ENCODE data around the gene CCL4. TPM values are rescaled to one million over a fixed set of nuclear protein-coding genes. Genes with fewer than 3 reads are reported as not detected.
"Not testable (repeated sequence)": the region's sequence is repeated elsewhere in the genome, so short reads cannot be mapped to it uniquely, and the experiment has no call there.

CCL4 gene
- total RNA-seq, 4 donors from 2014 or later: 4.2 to 10.8 TPM; not detected in 2

DNA sequence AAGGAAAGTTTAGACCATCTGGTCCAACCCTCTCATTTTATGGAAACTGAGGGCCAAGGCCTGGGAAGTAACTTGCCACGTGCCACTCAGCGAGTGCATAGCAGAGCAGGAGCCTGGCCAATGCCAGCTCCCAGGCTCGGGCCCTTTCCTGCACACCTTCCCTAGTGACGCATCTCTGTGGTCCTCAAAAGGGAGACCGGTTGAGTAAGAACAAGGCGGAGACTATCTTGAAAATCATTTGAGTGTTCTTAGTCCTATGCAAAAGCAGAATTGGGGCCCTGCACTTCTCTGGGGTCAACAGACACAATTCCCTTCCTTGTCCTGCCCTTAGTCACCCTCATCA, 2.8 kb downstream of the CCL4 start:
- no peak overlapping the region for H3K27ac ChIP-seq
- in situ Hi-C loops (cut with MboI; ENCODE audit: low pct_ligation_motif_present in 1 of 4, low pct_unique_long_range_greater_than_20kb in 1 of 4, low sequenced_read_pairs in 3 of 4) (loop anchor here in 1 of 4 donors (25.0 kb wide), 1 partner anchor 356 kb away; no protein-coding TSS in a partner anchor), intact Hi-C loops (cut with DNase I; ENCODE audit: low total_unique reads) (no loop called here)
- H3K36me3 ChIP-seq: no peaks in the 10 kb centered on the region
- no peak for TF ChIP-seq POLR2AphosphoS5 (IDR thresholded peaks at IDR 0.05)
- TF ChIP-seq EP300 (IDR thresholded peaks at IDR 0.05; ENCODE audit: low read depth): no peak
- TF ChIP-seq, protein P1, sequence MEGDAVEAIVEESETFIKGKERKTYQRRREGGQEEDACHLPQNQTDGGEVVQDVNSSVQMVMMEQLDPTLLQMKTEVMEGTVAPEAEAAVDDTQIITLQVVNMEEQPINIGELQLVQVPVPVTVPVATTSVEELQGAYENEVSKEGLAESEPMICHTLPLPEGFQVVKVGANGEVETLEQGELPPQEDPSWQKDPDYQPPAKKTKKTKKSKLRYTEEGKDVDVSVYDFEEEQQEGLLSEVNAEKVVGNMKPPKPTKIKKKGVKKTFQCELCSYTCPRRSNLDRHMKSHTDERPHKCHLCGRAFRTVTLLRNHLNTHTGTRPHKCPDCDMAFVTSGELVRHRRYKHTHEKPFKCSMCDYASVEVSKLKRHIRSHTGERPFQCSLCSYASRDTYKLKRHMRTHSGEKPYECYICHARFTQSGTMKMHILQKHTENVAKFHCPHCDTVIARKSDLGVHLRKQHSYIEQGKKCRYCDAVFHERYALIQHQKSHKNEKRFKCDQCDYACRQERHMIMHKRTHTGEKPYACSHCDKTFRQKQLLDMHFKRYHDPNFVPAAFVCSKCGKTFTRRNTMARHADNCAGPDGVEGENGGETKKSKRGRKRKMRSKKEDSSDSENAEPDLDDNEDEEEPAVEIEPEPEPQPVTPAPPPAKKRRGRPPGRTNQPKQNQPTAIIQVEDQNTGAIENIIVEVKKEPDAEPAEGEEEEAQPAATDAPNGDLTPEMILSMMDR (IDR thresholded peaks at IDR 0.05): no peak
- no peak for TF ChIP-seq POLR2A (IDR thresholded peaks at IDR 0.05)
- H3K4me1 ChIP-seq: peaks cover 0 to 7% (median 0%) of the 10 kb centered on the region in 4 donors
- no peak for DNase-seq
- no peaks in the 10 kb centered on the region for H3K9me3 ChIP-seq
- no peak overlapping the region for H3K4me3 ChIP-seq
- 90 to 94% methylated on average over 3 to 6 of the region's 6 CpGs for WGBS, 2 donors (ENCODE audit: low coverage in 1 of 2)
- no peaks in the 10 kb centered on the region for H3K27me3 ChIP-seq

DNA sequence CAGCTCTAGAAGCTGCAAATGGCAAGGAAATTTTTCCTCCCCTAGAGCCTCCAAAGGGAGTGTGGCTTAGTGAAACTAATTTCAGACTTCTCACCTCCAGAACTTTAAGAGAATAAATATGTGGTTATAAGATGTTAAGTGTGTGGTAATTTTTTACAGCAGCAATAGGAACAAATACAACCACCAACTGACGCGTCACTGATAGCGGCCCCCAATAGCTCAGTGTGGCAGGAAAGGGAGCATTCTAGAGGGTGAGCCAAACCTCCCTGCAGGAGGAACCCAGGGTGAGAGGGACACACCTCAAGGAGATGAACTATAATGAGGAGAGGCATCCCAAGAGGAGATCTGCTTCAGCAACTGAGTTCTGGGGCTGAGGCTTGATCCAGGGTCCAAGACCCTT, 4.0 kb downstream of the CCL4 start:
- no peaks in the 10 kb centered on the region for H3K36me3 ChIP-seq
- H3K27ac ChIP-seq: no peak overlapping the region
- TF ChIP-seq, protein P1 (IDR thresholded peaks at IDR 0.05): no peak
- no peak for TF ChIP-seq POLR2A (IDR thresholded peaks at IDR 0.05)
- no peak for TF ChIP-seq EP300 (IDR thresholded peaks at IDR 0.05; ENCODE audit: low read depth)
- TF ChIP-seq POLR2AphosphoS5 (IDR thresholded peaks at IDR 0.05): no peak

DNA sequence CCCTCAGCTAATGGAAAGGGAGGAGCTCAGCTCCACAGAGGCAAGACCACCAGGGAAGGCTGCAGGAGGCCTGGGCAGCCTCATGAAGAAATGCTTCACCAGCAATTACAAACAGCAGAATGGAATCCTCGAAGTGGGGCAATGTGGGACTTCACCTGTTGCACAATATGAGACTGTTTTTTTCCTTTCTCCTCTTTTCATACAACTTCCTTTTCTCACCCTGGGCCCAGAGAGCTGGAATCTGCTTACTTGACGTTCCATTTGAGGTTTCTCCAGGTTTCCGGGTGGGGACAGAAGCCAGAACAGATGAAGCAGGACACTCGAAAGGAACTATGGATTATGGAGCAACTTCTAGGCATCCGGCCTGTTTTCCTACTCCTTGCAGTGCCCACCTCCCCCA, 4.6 kb downstream of the CCL4 start:
- H3K27me3 ChIP-seq; H3K27ac ChIP-seq; H3K36me3 ChIP-seq; intact Hi-C loops (cut with DNase I; ENCODE audit: low total_unique reads); H3K4me1 ChIP-seq; DNase-seq; H3K4me3 ChIP-seq; H3K9me3 ChIP-seq: not testable (repeated sequence)
- 79% methylated on average over 5 of the region's 5 CpGs; no CpG with 5 or more reads in 1 of the 2 donors for WGBS, 2 donors (ENCODE audit: low coverage in 1 of 2)
- in situ Hi-C loops (cut with MboI; ENCODE audit: low pct_ligation_motif_present in 1 of 4, low pct_unique_long_range_greater_than_20kb in 1 of 4, low sequenced_read_pairs in 3 of 4): loop anchor here in 1 of 4 donors (25.0 kb wide), 1 partner anchor 354 kb away; no protein-coding TSS in a partner anchor

More for the DNA sequence above, 4.0 kb downstream of the CCL4 start:
- intact Hi-C loops (cut with DNase I; ENCODE audit: low total_unique reads) (no loop called here), in situ Hi-C loops (cut with MboI; ENCODE audit: low pct_ligation_motif_present in 1 of 4, low pct_unique_long_range_greater_than_20kb in 1 of 4, low sequenced_read_pairs in 3 of 4) (loop anchor here in 1 of 4 donors (25.0 kb wide), 1 partner anchor 355 kb away; no protein-coding TSS in a partner anchor)
- 98% methylated on average over 3 of the region's 3 CpGs; no CpG with 5 or more reads in 1 of the 2 donors for whole genome bisulfite sequencing, 2 donors (ENCODE audit: low coverage in 1 of 2)
- no peak overlapping the region for H3K4me3 ChIP-seq
- H3K9me3 ChIP-seq: no peaks in the 10 kb centered on the region
- H3K4me1 ChIP-seq: peaks cover 0 to 3% (median 0%) of the 10 kb centered on the region in 4 donors
- no peak for DNase-seq
- H3K27me3 ChIP-seq: no peaks in the 10 kb centered on the region

DNA sequence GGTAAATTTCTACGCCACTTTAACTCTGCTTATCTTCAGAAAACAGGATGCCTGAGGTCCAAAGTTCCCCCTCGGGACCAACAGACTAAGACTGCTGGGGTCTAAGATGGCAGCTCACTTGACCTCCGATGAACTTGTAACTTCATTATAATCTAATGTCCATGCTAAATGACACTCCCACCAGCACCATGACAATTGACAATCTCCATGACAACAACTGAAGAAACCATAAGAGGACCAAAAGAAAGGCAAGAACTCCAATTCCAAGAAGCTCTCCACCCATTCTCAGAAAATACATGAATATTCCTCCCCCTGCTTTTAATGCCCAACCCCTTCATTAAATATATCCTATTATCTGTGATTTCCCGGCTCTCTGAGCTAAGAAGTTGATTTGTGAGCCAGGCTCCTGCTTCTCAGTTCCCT, 7.5 kb downstream of the CCL4 start:
- Histone ChIP-seq H3K36me3 (no peaks in the 10 kb centered on the region), H3K27me3 (no peaks in the 10 kb centered on the region), H3K27ac (no peak overlapping the region), H3K4me3 (no peak overlapping the region), H3K9me3 (no peaks in the 10 kb centered on the region), H3K4me1 (no peaks in the 10 kb centered on the region)
- intact Hi-C loops (cut with DNase I; ENCODE audit: low total_unique reads): no loop called here
- TF ChIP-seq EP300 (IDR thresholded peaks at IDR 0.05; ENCODE audit: low read depth) (no peak), POLR2AphosphoS5 (IDR thresholded peaks at IDR 0.05) (no peak), POLR2A (IDR thresholded peaks at IDR 0.05) (no peak)
- TF ChIP-seq, protein P1 (IDR thresholded peaks at IDR 0.05): no peak
- WGBS, 2 donors (ENCODE audit: low coverage in 1 of 2): 81 to 84% methylated on average over 4 of the region's 4 CpGs
- DNase-seq: no peak
- in situ Hi-C loops (cut with MboI; ENCODE audit: low pct_ligation_motif_present in 1 of 4, low pct_unique_long_range_greater_than_20kb in 1 of 4, low sequenced_read_pairs in 3 of 4): loop anchor here in 2 of 4 donors (5.0 to 25.0 kb wide), 2 partner anchors 76 to 351 kb away; no protein-coding TSS in a partner anchor

DNA sequence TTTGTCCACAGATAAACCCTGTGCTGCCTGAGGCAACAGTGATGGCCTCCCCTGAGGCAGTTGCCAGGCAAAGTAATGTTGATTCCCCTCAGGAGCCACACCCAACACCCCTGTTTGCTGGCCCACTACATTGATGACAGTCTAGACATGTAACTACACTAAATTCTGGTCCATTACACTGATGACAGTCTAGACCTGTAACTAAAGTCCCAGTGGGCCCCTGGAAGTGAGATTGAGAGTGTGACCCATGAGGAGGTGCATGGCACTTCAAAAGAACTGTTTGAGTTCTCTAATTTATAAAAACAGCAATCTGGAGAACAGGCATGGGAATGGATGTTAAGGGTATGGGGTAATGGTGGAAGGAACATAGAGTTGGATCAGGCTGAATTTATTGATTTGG, 8.9 kb downstream of the CCL4 start:
- peaks cover 0 to 6% (median 2%) of the 10 kb centered on the region in 4 donors for H3K4me1 ChIP-seq
- no peaks in the 10 kb centered on the region for H3K27me3 ChIP-seq
- in situ Hi-C loops (cut with MboI; ENCODE audit: low pct_ligation_motif_present in 1 of 4, low pct_unique_long_range_greater_than_20kb in 1 of 4, low sequenced_read_pairs in 3 of 4): loop anchor here in 2 of 4 donors (5.0 to 25.0 kb wide), 2 partner anchors 75 to 350 kb away; no protein-coding TSS in a partner anchor
- no peak overlapping the region for H3K4me3 ChIP-seq
- no peak for TF ChIP-seq POLR2A (IDR thresholded peaks at IDR 0.05)
- TF ChIP-seq, protein P1 (IDR thresholded peaks at IDR 0.05): no peak
- intact Hi-C loops (cut with DNase I; ENCODE audit: low total_unique reads): no loop called here
- no peak for DNase-seq
- H3K9me3 ChIP-seq: no peaks in the 10 kb centered on the region
- no peak overlapping the region for H3K27ac ChIP-seq
- no peaks in the 10 kb centered on the region for H3K36me3 ChIP-seq

DNA sequence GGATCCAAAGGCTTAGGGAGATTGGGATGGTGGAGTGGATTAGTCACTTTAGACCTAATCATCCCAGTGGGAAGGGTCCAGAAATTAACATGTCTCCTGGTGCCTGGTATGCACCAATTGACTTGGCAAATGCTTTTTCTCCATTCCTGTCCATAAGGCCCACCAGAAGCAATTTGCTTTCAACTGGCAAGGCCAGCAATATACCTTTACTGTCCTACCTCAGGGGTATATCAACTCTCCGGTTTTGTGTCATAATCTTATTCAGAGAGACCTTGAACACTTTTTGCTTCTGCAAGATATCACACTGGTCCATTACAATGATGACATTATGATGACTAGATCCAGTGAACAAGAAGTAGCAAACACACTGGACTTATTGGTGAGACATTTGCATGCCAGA, 9.5 kb downstream of the CCL4 start:
- H3K27ac ChIP-seq; H3K4me1 ChIP-seq; H3K36me3 ChIP-seq; H3K4me3 ChIP-seq; DNase-seq; H3K9me3 ChIP-seq; intact Hi-C loops (cut with DNase I; ENCODE audit: low total_unique reads); H3K27me3 ChIP-seq: not testable (repeated sequence)
- 75 to 95% methylated on average over 1 of the region's 1 CpG for WGBS, 2 donors (ENCODE audit: low coverage in 1 of 2)
- in situ Hi-C loops (cut with MboI; ENCODE audit: low pct_ligation_motif_present in 1 of 4, low pct_unique_long_range_greater_than_20kb in 1 of 4, low sequenced_read_pairs in 3 of 4): loop anchor here in 2 of 4 donors (5.0 to 25.0 kb wide), 2 partner anchors 74 to 349 kb away; no protein-coding TSS in a partner anchor
